ENCODE results near the gene MAGEB1.

DNA sequence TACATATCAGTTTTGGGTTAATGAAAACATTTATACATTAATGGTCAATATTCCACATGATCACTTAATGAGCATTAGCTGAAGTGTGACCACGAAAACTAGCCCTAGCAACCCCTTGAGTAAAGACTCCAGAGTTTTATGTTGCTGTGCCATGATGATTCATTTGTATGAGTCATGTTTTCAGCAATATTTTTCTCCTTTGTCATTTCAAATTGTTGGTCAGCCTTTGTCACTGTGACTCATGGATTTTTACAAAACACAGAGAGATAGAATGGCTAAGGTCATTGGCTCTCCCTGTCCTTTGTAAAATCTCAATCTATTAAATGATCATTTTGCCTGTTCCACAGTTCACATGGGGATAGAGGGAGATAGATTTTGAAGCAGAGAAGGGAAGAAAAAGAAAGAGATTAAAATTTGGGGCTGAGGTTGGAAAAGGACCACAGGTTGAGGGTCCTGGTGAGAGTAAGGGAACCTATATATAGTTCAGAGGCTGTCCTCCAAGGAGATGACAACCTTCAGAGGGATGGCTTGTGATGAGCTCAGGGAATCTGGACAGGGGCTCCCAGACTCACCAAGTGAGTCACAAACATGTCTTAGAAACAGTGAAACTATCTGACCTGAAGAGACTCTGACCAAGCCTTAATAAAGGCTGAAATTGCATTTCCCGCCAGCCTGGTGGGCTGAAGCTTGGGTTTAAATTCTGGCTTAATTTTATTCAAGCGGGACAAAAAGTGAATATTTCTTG is 36.7 kb downstream of the MAGEB1 start:
- TF ChIP-seq, protein P1, sequence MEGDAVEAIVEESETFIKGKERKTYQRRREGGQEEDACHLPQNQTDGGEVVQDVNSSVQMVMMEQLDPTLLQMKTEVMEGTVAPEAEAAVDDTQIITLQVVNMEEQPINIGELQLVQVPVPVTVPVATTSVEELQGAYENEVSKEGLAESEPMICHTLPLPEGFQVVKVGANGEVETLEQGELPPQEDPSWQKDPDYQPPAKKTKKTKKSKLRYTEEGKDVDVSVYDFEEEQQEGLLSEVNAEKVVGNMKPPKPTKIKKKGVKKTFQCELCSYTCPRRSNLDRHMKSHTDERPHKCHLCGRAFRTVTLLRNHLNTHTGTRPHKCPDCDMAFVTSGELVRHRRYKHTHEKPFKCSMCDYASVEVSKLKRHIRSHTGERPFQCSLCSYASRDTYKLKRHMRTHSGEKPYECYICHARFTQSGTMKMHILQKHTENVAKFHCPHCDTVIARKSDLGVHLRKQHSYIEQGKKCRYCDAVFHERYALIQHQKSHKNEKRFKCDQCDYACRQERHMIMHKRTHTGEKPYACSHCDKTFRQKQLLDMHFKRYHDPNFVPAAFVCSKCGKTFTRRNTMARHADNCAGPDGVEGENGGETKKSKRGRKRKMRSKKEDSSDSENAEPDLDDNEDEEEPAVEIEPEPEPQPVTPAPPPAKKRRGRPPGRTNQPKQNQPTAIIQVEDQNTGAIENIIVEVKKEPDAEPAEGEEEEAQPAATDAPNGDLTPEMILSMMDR (conservative IDR thresholded peaks at IDR 0.05; ENCODE audit: low read depth, low read length): no peak
- TF ChIP-seq EZH2 (IDR thresholded peaks at IDR 0.05; ENCODE audit: low read length, unreplicated experiment): no peak
- TF ChIP-seq EZH2phosphoT487 (IDR thresholded peaks at IDR 0.05; ENCODE audit: borderline replicate concordance, low read length): no peak
